DMS 273 treated with DMSO at 0.1 percent for 48 hours (cell line): ENCODE measurements around the gene SLC29A2.

ENCODE experiments used
- DNase-seq: peaks from one replicate; lab custom pipeline; 2025; lab: John Stamatoyannopoulos, UW

SLC29A2 gene, protein sequence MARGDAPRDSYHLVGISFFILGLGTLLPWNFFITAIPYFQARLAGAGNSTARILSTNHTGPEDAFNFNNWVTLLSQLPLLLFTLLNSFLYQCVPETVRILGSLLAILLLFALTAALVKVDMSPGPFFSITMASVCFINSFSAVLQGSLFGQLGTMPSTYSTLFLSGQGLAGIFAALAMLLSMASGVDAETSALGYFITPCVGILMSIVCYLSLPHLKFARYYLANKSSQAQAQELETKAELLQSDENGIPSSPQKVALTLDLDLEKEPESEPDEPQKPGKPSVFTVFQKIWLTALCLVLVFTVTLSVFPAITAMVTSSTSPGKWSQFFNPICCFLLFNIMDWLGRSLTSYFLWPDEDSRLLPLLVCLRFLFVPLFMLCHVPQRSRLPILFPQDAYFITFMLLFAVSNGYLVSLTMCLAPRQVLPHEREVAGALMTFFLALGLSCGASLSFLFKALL

GRCh38 chr11:66371627-66372415 lies at the start of gene SLC29A2:
TSS of gene SLC29A2 (minus strand) at chr11:66371760. CDS start at chr11:66371591, 169 bp downstream.
- DNase-seq, result peak; percentile 58

GRCh38 chr11:66420671-66421476 lies 49.3 kb upstream of the SLC29A2 start, which contains the start of gene NPAS4:
TSS of gene NPAS4 (plus strand) at chr11:66421035. CDS start at chr11:66421180, 145 bp downstream.
- DNase-seq, result no peak

- DNase-seq, result no peak
These were observed 48.3 kb upstream of the SLC29A2 start for GRCh38 chr11:66419825-66420224.

DNA sequence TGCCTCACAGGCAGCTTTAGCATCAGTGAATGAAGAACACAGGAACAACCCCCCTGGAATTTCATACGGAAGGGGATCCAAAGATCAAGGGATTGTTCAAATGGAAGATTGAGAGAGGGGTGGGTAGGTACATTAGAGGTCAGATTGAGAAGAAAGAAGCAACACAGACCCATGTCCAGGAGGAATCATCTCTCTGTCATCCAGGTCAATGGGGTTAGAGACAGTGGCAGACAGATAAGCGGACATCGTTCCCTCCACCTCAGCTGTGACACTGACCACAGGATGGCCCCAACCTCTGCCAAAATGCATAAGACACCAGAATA lies 47.4 kb upstream of the SLC29A2 start:
- no peak for DNase-seq

DNA sequence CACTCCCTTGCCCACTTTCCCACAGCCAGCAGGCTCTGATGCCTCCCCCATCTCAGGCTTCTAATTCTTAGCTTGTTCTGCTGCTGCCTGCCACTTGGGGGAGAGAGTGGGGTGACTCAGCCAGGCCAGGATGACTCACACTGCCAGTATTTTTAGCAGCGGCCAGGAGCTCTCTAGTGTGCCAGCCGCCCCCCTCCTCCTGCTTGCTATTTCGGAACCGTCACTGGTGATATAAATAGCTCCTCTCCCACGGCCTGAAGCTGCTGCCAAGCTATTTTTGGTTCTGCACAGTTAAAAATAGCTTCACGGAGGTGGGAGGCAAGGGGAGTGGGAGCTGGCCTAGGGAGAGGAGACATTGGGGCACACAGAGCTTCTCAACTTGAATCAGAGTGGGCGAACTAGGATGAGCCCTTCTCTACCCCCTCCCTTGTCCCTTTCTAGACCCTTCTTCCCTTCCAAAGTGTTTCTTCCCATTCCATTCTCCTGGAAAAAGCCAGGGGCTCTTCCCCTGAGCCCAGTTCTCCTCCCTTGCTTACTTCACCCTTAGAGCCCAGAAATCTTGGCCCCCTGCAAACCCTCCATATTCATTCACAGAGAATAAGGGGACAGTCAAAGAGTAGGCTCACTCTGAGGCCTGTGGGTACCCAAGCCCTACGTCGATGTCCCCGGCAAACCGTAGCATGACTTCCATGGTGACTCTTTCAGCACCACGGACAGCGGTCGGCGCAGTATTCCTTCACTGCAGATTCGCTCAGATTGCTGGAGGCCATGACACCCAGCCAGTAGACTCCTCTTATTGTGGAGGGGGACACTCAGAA lies 46.8 kb upstream of the SLC29A2 start:
- DNase-seq, result peak; percentile 55

- DNase-seq, result no peak
These were observed 45.4 kb upstream of the SLC29A2 start for GRCh38 chr11:66417000-66417399.

DNA sequence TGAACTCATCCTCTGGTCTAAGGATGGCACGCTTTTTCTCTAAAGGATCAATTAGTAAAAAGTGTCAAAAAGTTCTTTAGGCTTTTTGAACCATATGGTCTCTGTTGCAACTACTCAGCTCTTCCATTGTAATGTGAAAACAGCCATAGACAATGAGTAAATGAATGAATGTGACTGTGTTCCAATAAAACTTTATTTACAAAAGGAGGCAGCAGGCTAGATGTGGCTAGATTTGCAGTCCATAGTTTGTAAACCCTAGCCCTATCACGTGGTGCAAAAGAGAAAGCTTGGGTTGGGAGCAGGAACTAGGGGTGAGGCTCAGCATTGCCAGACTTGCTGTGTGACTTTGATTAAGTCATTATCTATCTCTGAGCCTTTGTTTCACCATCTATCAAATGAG lies 43.9 kb upstream of the SLC29A2 start:
- DNase-seq, result no peak

DNA sequence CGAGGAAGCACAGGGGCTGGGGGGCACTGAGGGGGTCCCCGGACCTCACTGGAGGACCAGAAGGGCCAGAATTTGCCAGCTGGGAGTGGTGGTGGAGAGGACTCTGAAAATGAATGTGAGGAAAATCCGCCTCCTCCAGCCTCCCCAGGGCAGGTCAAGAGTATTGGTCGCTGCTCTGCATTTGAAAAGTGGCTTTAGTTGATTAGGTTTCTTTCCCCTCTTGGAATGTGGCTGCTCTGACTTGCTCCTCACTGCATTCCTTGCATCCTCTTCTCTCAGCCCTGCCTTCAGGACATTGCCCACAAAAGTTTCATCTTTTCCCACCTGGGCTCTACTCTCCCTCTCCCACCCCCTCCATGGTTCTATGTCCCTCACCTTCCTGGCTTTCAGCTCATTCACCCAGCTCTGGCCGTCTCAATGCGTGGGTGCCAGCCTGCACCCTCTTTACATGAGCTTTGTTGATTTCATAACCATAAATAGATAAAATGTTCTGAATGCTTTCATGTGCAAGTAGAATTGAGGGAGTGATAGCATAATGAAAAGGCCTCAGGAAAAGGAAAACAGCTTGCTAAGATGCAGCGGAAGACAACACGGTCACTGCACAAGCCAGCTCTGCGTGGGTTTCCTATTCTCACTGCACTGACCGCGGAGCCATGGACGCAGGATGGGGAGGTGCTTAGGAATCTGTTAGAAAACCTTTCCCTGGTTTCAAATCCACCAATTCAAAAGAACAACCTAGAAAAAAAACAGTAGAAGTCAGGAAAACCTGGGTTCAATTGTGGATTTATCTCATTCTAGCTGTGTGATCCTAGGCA lies 42.8 kb upstream of the SLC29A2 start:
- DNase-seq, result no peak

DNA sequence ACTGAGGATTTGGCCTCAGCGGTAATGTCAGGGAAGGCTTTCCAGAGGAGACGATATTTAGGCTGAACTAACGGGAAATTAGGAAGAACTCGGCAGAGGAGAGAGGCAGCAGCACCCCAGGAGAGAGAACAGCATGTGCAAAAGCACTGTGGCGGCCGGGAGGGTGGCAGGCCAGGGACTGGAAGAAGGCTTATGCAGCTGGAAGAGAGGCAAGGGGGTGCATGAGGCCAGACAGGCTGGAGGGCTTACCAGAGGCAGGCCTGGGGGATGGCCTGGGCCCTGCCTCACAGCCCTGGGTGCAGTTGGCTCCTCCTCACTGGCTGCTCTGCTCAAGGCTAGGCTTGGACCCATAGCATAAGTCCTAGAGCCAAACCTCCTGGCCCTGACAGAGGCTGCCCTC lies 41.6 kb upstream of the SLC29A2 start:
- DNase-seq, result no peak

DNA sequence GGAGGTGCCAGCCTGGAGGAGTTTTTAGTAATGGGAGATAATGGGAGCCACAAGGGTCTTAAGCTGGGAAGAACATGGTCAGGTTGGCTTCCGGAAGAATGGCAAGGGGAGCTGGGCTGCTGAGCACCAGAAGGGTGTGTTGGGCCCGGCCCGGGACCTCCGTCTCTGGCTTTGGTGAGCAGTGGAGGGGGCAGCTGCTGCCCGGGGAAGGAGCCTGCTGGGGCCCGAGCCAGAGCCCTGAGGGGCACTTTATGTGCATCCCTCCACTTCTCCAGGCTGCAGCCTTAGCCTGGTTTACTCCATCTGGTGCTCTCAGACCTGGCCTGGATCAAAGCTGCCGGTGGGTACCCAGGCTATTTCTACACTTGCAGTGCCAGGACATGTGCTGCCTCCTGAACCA lies 40.5 kb upstream of the SLC29A2 start:
- no peak for DNase-seq

DNA sequence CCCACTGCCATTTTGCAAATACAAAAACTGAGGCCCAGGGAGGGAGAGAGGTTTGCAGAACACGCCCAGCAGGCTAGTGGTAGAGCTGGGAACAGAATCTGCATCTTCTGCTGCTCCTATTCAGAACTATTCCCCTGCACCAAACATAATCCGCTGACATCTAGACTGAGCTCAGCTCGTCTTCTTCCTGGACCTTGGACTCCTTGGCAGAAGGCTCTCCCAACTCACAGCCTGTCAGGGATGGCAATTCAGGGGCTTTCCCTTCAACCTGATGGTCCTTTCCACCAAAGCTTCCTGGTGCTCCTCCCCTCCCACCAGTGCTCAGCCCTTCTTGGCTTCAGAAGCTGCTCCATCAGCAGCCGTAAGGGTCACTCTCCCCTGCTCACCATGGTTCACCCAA lies 39.8 kb upstream of the SLC29A2 start:
- DNase-seq, result no peak

DNA sequence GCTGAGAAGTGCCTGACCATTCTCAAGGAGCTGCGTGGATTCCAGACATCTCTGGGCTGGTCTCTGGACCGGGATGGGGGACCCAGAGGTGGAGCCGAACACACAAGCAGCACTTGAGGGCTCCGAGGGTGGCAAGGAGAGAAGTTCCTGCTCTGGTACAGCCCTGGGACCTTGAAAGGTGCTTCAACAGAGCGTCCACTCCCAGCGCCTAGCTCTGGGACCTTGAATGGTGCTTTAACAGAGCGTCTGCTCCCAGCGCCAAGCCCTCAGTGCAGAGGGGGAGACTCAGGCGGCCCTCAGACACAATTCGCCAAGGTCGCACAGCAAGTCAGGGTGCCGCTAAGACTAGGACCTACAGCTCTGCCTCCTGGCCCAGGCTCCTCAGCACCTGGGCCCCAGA lies 38.6 kb upstream of the SLC29A2 start:
- DNase-seq, result no peak

DNA sequence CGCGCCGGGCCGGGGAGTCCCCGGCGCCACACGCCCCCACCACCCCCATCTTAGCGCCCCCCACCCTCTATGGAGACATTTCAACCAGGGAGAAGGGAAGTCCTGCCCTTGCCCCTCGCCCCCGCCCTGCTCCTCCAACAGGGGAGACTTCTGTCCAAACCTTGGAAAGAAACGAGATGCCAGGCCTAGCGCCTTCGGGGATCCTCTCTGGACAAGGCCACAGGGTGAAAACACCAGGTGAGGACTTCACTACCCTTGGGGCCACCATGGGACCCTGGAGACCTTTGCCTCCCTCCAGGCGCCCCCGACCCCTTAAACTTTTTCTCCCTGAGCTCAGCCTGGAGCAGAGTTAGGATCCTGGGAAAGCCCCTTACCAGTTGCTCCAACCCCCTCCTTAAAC lies 37.7 kb upstream of the SLC29A2 start:
- DNase-seq, result no peak

DNA sequence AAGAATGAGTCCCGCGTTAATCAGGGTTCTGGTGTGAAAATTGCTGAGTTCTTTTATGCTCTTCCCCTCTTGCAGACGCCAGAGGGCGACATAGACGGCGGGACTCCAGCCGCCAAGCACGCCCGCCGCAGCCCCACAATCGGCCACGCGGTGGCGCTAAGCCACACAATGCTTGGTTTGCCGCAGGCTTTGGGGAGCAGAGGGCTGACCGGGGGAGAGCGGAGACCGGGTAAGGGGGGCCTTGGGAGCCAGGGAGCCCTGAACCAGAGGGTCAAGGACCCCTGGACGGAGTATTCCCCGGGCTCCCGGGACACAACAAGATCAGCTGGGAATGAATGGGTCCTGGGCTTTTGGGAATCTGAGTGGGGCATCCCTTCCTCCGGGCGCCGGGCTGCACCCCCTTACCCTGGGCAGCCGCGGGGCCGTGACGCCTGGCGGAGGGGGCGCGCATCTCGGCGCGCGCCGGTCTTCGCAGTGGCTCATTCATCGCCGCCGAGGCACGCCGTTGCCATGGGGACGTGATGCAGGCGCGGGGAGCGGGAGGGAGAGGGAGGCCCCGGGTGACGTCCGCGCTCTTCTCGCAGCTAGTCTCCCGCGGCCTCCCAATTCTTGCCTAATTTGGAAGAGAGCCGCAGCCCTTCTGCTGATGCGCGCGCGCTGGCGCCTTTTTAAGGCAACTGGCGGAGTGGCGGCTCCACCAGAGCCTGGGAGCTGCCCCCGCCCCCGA lies 37.1 kb upstream of the SLC29A2 start:
- DNase-seq, result peak; percentile 84

- DNase-seq, result no peak
These were observed 36.1 kb upstream of the SLC29A2 start for GRCh38 chr11:66407651-66408050.

DNA sequence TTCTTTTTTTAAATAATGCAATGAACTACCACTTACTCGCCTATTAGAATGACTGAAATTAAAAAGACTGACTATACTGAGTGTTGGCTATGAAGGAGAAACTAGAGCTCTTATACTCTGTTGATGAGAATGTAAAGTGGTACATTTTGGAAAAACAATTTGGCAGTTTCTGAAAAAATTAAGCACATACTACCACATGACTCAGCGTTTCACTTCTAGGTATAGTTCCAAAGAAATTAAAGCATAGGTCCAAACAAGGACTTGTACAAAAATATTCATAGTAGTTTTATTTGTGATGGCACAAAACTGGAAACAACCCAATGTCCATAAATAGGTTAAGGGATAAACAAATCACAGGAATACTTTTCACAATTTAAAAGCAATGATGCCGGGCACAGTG lies 22.4 kb upstream of the SLC29A2 start:
- no peak for DNase-seq

DNA sequence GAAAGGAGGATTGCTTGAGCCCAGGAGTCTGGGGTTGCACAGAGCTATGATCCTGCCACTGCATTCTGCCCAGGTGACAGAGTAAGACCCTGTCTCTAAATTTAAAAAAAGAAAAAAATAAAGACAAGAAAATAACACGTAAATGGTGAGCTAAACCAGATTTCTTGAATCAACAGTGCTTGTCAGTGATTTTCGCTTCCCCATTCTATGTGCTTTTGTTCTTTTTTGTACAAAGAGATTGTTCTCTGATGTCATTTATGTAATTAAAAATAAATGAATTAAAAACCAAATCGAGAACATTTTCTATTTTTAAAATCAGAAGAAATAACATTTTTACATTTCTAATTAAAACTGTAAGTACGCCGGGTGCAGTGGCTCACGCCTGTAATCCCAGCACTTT lies 19.8 kb upstream of the SLC29A2 start:
- DNase-seq, result no peak

DNA sequence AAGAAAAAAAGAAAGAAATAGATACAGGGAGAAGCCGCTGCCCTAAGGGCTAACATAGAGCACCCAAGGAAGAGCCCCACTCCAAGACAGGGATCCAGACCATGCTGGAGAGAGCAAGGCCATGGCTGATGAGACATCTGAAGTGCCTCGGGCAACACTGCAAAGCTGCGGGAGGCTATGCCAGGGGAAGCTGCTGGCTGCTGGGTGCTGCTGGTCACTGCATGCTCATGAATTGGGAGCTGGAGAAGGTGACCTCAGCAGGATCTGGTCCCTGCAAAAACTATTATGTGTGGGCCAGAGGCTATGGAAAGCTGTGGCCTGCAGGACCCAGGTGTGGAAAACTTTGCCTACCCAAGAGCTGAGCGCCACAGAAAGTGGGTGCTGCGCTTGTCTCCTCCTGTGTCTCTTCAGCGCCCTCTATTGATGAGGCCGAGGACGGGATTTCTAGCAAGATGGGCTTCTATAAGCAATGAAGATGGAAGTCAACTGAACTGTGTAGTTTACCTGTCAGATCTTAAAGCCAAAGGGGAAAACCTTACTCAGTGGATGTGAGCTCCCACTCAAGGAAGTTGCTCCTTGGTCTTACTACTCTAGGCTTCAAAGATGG lies 17.3 kb upstream of the SLC29A2 start:
- peak; percentile 13 for DNase-seq
